HTR-8/SVneo (cell line): ENCODE results near the gene CRLF3.
"Not testable (repeated sequence)": the region's sequence is repeated elsewhere in the genome, so short reads cannot be mapped to it uniquely, and the experiment has no call there.

ENCODE experiments used
- DNase-seq: peaks from one replicate; pipeline ENCODE4 v3.0.0; 2011; ENCODE audit warnings: low spot score, mixed read lengths; ENCODE audit not compliant: insufficient read length
- FAIRE-seq: peaks from 2 replicates; lab custom pipeline; 2011; peaks lifted over from hg19 to GRCh38; lab: Jason Lieb, UNC

The CRLF3 gene

DNA sequence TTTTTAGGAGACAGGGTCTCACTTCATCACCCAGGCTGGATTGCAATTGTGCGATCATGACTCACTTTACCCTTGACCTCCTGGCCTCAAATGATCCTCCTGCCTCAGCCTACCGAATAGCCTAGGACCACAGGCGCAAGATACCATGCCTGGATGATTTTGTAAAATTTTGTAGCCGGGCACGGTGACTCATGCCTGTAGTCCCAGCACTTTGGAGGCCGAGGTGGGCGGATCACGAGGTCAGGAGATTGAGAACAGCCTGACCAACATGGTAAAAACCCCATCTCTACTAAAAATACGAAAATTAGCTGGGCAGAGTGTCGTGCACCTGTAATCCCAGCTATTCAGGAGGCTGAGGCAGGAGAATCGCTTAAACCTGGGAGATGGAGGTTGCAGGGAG lies 73.5 kb downstream of the CRLF3 start:
- DNase-seq, FAIRE-seq: not testable (repeated sequence)

DNA sequence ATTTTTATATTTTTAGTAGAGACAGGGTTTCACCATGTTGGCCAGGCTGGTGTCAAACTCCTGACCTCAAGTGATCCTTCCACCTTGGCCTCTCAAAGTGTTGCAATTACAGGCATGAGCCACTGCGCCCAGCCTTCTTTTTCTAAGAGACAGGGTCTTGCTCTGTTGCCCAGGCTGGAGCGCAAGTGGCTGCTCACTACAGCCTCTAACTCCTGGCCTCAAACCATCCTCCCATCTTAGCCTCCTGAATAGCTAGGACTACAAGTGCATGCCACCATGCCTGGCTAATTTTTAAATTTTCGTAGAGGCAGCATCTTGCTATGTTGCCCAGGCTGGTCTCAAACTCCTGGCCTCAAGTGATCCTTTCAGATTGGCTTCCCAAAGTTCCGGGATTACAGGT lies 76.9 kb downstream of the CRLF3 start:
- not testable (repeated sequence) for FAIRE-seq, DNase-seq

DNA sequence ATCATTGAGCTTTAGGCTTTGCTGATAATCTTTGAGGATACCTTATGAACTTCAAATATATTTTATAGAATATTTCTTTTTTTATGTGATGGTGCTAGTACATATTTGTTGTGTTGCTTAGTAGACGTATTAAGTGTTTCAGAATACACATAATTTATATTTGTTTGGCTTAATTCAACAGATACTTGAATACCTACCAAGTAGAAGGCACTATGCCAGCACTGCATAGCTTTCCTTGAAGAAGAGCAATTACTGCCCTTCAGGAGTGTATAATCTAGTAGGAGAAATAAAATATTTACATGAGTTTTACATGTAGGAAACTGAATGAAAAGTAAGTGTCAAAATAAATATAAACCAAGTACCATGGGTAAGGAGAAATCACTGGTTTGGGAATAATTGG lies 81.8 kb downstream of the CRLF3 start:
- not testable (repeated sequence) for DNase-seq, FAIRE-seq

DNA sequence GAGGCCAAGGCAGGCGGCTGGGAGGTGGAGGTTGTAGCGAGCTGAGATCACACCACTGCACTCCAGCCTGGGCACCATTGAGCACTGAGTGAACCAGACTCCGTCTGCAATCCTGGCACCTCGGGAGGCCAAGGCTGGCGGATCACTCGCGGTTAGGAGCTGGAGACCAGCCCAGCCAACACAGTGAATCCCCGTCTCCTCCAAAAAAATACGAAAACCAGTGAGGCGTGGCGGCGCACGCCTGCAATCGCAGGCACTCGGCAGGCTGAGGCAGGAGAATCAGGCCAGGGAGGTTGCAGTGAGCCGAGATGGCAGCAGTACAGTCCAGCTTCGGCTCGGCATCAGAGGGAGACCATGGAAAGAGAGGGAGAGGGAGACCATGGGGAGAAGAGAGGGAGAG lies 88.1 kb downstream of the CRLF3 start:
- not testable (repeated sequence) for DNase-seq, FAIRE-seq

DNA sequence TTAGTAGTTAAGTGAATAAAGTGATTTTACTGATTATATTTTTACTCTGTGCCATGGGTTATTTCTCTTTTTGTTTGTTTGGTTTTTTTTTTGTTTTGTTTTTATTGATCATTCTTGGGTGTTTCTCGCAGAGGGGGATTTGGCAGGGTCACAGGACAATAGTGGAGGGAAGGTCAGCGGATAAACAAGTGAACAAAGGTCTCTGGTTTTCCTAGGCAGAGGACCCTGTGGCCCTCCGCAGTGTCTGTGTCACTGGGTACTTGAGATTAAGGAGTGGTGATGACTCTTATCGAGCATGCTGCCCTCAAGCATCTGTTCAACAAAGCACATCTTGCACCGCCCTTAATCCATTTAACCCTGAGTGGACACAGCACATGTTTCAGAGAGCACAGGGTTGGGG lies 88.8 kb downstream of the CRLF3 start:
- not testable (repeated sequence) for DNase-seq, FAIRE-seq

DNA sequence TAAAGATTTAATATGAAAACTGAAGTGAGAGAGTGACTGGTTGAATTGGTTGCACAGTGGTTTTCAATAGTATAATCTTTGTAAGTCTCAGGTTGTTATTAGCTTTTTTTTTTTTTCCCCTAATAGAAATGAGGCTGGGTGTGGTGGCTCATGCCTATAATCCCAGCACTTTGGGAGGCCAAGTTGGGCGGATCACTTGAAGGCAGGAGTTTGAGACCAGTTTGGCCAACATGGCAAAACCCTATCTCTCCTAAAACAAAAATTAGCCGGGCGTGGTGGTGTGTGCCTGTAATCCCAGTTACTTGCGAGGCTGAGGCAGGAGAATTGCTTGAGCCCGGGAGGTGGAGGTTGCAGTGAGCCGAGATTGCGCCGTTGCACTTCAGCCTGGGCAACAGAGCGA lies 89.3 kb downstream of the CRLF3 start:
- not testable (repeated sequence) for FAIRE-seq, DNase-seq

DNA sequence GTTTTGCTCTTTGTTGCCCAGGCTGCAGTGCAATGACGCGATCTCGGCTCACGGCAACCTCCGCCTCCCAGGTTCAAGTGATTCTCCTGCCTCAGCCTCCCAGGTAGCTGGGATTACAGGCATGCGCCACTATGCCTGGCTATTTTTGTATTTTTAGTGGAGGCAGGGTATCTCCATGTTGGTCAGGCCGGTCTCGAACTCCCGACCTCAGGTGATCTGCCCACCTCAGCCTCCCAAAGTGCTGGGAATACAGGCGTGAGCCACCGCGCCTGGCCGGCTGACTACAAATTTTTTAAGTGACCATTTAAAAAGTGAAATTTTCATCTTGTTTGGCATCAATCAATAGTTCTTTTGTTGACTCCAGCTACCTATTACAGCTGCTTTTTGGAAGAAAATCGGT lies 90.3 kb downstream of the CRLF3 start:
- FAIRE-seq, DNase-seq: not testable (repeated sequence)
